Measurements from ENCODE around the gene PPP5C.
"Not testable (repeated sequence)": the region's sequence is repeated elsewhere in the genome, so short reads cannot be mapped to it uniquely, and the experiment has no call there.

The PPP5C gene

GRCh38 chr19:46390866-46391265, 44.0 kb downstream of the PPP5C start:
- peaks cover 57% of the 10 kb centered on the region for H3K36me3 ChIP-seq (ENCODE audit: control insufficient read depth, insufficient read depth, low read length)
- H3K4me1 ChIP-seq (ENCODE audit: control insufficient read depth, insufficient read depth, low read length, poor library complexity, severe bottlenecking), result no peaks in the 10 kb centered on the region
- H3K27ac ChIP-seq (ENCODE audit: insufficient read depth, low read length, poor library complexity, severe bottlenecking), result no peak overlapping the region
- no peaks in the 10 kb centered on the region for H3K9me3 ChIP-seq (ENCODE audit: control insufficient read depth, low read length)
- no peak overlapping the region for H3K4me3 ChIP-seq (ENCODE audit: insufficient read depth, low read depth, low read length, poor library complexity, severe bottlenecking)
- DNase-seq, result no peak
- no peaks in the 10 kb centered on the region for H3K27me3 ChIP-seq (replicated peaks; ENCODE audit: control insufficient read depth, insufficient read depth, low read length, poor library complexity, severe bottlenecking)

DNA sequence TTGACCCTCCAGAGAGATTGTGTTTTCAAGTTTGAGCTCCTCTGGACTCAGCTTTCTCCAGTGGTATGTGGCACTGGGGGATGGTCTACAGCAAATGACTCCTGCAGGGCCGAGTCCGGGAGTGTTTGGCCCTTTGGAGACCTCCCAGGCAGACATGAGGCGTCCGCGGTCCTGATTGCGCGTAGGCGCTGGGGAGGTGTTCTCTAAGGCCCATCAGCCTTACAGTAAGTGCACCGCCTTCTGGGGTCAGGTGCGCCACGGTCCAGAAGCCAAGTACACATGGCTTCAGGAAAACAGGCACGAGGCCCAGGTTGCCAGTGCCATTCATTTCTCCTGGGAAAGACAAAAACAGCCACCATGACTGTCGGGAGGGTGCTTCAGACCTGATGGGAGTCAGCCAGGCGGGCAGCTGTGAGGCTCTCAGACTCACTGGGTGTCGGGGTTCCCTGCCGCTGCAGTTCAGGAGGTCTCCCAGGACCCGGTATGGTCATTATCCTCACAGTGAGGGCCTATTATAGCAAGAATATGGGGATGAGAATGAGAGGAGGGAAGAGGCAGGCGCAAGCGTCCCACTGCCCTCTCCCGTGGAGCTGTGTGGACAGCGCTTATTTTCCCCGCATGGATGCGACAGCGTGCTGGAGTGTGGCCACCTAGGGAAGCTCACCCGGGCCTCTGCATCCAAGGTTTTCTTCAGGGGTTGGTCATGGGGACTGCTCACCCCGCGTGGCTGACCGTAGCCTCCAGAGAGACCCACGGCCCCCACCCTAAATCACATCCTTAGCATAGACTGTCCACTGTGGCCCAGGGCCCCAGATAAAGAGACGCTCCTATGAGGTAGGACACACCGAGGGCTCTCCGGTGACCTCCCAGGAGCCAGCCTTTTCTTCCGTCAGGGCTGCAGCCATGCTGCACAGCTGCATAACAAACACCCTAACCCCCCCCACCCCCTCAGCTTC, 44.7 kb downstream of the PPP5C start:
- H3K4me3 ChIP-seq (ENCODE audit: insufficient read depth, low read depth, low read length, poor library complexity, severe bottlenecking), result no peak overlapping the region
- H3K36me3 ChIP-seq (ENCODE audit: control insufficient read depth, insufficient read depth, low read length), result peaks cover 51% of the 10 kb centered on the region
- no peaks in the 10 kb centered on the region for H3K4me1 ChIP-seq (ENCODE audit: control insufficient read depth, insufficient read depth, low read length, poor library complexity, severe bottlenecking)
- H3K9me3 ChIP-seq (ENCODE audit: control insufficient read depth, low read length), result no peaks in the 10 kb centered on the region
- H3K27me3 ChIP-seq (replicated peaks; ENCODE audit: control insufficient read depth, insufficient read depth, low read length, poor library complexity, severe bottlenecking), result no peaks in the 10 kb centered on the region
- no peak overlapping the region for H3K27ac ChIP-seq (ENCODE audit: insufficient read depth, low read length, poor library complexity, severe bottlenecking)
- no peak for DNase-seq

GRCh38 chr19:46392252-46392801, 45.4 kb downstream of the PPP5C start:
- Histone ChIP-seq H3K9me3 (ENCODE audit: control insufficient read depth, low read length) (no peaks in the 10 kb centered on the region), H3K36me3 (ENCODE audit: control insufficient read depth, insufficient read depth, low read length) (peaks cover 44% of the 10 kb centered on the region), H3K4me1 (ENCODE audit: control insufficient read depth, insufficient read depth, low read length, poor library complexity, severe bottlenecking) (no peaks in the 10 kb centered on the region), H3K27me3 (replicated peaks; ENCODE audit: control insufficient read depth, insufficient read depth, low read length, poor library complexity, severe bottlenecking) (no peaks in the 10 kb centered on the region), H3K27ac (ENCODE audit: insufficient read depth, low read length, poor library complexity, severe bottlenecking) (no peak overlapping the region), H3K4me3 (ENCODE audit: insufficient read depth, low read depth, low read length, poor library complexity, severe bottlenecking) (no peak overlapping the region)
- no peak for DNase-seq

DNA sequence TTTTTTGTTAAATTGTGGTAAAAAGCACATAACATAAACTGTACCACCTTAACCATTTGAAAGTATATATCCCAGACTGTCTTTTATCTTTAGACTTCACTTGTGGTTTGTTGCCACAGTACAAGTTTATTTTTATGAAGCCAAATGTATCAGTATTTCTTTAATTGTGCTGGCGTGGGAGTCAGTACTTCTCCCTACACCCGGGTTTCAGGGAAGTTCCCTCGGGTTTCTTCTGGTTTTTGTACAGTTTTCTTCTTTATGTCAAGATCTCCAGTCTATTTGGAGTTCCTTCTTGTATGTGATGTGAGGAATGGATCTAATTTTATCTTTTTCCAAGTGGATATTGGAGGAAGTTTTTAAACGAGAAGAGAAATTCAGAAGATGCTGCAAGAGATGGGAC, 46.0 kb downstream of the PPP5C start:
- no peak for DNase-seq
- Histone ChIP-seq H3K36me3 (ENCODE audit: control insufficient read depth, insufficient read depth, low read length) (peaks cover 39% of the 10 kb centered on the region), H3K4me3 (ENCODE audit: insufficient read depth, low read depth, low read length, poor library complexity, severe bottlenecking) (no peak overlapping the region), H3K27ac (ENCODE audit: insufficient read depth, low read length, poor library complexity, severe bottlenecking) (no peak overlapping the region), H3K9me3 (ENCODE audit: control insufficient read depth, low read length) (no peaks in the 10 kb centered on the region), H3K27me3 (replicated peaks; ENCODE audit: control insufficient read depth, insufficient read depth, low read length, poor library complexity, severe bottlenecking) (no peaks in the 10 kb centered on the region), H3K4me1 (ENCODE audit: control insufficient read depth, insufficient read depth, low read length, poor library complexity, severe bottlenecking) (no peaks in the 10 kb centered on the region)

- H3K4me3 ChIP-seq (ENCODE audit: insufficient read depth, low read depth, low read length, poor library complexity, severe bottlenecking), result no peak overlapping the region
Observed at GRCh38 chr19:46393456-46394401, 46.8 kb downstream of the PPP5C start.

GRCh38 chr19:46394402-46394797, 47.5 kb downstream of the PPP5C start:
- Histone ChIP-seq H3K4me1 (ENCODE audit: control insufficient read depth, insufficient read depth, low read length, poor library complexity, severe bottlenecking) (no peaks in the 10 kb centered on the region), H3K36me3 (ENCODE audit: control insufficient read depth, insufficient read depth, low read length) (peaks cover 24% of the 10 kb centered on the region), H3K27ac (ENCODE audit: insufficient read depth, low read length, poor library complexity, severe bottlenecking) (no peak overlapping the region), H3K4me3 (ENCODE audit: insufficient read depth, low read depth, low read length, poor library complexity, severe bottlenecking) (no peak overlapping the region), H3K27me3 (replicated peaks; ENCODE audit: control insufficient read depth, insufficient read depth, low read length, poor library complexity, severe bottlenecking) (no peaks in the 10 kb centered on the region), H3K9me3 (ENCODE audit: control insufficient read depth, low read length) (no peaks in the 10 kb centered on the region)
- no peak for DNase-seq

More at GRCh38 chr19:46393456-46394401, 46.8 kb downstream of the PPP5C start:
- Histone ChIP-seq H3K9me3 (ENCODE audit: control insufficient read depth, low read length) (no peaks in the 10 kb centered on the region), H3K4me1 (ENCODE audit: control insufficient read depth, insufficient read depth, low read length, poor library complexity, severe bottlenecking) (no peaks in the 10 kb centered on the region), H3K36me3 (ENCODE audit: control insufficient read depth, insufficient read depth, low read length) (peaks cover 30% of the 10 kb centered on the region), H3K27me3 (replicated peaks; ENCODE audit: control insufficient read depth, insufficient read depth, low read length, poor library complexity, severe bottlenecking) (no peaks in the 10 kb centered on the region), H3K27ac (ENCODE audit: insufficient read depth, low read length, poor library complexity, severe bottlenecking) (no peak overlapping the region)
- no peak for DNase-seq

GRCh38 chr19:46397801-46398479, 51.1 kb downstream of the PPP5C start:
- H3K27me3 ChIP-seq (replicated peaks; ENCODE audit: control insufficient read depth, insufficient read depth, low read length, poor library complexity, severe bottlenecking); H3K4me1 ChIP-seq (ENCODE audit: control insufficient read depth, insufficient read depth, low read length, poor library complexity, severe bottlenecking); DNase-seq; H3K36me3 ChIP-seq (ENCODE audit: control insufficient read depth, insufficient read depth, low read length); H3K4me3 ChIP-seq (ENCODE audit: insufficient read depth, low read depth, low read length, poor library complexity, severe bottlenecking); H3K9me3 ChIP-seq (ENCODE audit: control insufficient read depth, low read length); H3K27ac ChIP-seq (ENCODE audit: insufficient read depth, low read length, poor library complexity, severe bottlenecking): not testable (repeated sequence)

- H3K9me3 ChIP-seq (ENCODE audit: control insufficient read depth, low read length), result no peaks in the 10 kb centered on the region
- no peaks in the 10 kb centered on the region for H3K36me3 ChIP-seq (ENCODE audit: control insufficient read depth, insufficient read depth, low read length)
- no peak overlapping the region for H3K4me3 ChIP-seq (ENCODE audit: insufficient read depth, low read depth, low read length, poor library complexity, severe bottlenecking)
- peaks cover 6% of the 10 kb centered on the region for H3K4me1 ChIP-seq (ENCODE audit: control insufficient read depth, insufficient read depth, low read length, poor library complexity, severe bottlenecking)
- no peak for DNase-seq
- H3K27me3 ChIP-seq (replicated peaks; ENCODE audit: control insufficient read depth, insufficient read depth, low read length, poor library complexity, severe bottlenecking), result peaks cover 41% of the 10 kb centered on the region
- H3K27ac ChIP-seq (ENCODE audit: insufficient read depth, low read length, poor library complexity, severe bottlenecking), result no peak overlapping the region
Observed at GRCh38 chr19:46402725-46403124, 55.8 kb downstream of the PPP5C start.

DNA sequence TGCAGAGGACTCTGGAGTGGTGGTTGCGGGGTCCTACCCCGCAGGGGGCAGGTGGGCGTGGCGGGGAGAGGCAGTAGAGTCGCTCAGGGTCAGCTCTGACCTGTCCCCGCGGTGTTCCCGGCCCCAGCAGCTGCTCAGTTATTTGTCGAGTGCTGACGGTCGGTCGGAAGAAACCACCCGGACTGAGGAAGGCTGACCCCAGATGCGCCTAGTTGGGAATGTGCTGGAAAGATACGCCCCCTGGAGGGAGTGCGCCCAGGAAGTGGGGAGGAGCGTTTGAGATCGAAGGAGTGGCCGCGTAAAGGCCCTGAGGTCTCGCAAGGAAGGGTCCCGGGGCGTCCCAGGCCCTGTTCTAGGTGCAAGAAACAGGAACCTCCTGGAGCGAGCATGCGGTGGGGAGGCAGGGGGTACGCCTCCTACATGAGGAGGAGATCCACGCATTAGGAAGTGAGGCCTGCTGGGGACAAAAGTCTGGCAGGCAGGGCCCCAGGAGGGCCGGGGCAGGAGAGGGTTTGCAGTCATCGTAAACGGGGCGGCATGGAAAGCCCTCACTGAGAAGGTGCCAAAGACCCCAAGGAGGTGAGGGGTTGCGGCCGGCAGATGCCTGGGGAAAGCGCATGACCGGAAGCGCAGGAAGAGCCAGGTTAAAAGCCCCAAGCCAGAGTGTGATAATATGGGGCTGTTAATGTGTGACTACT, 57.3 kb downstream of the PPP5C start:
- H3K27me3 ChIP-seq (replicated peaks; ENCODE audit: control insufficient read depth, insufficient read depth, low read length, poor library complexity, severe bottlenecking), result peaks cover 48% of the 10 kb centered on the region
- H3K4me3 ChIP-seq (ENCODE audit: insufficient read depth, low read depth, low read length, poor library complexity, severe bottlenecking), result no peak overlapping the region
- DNase-seq, result no peak

More for the DNA sequence above, 57.3 kb downstream of the PPP5C start:
- Histone ChIP-seq H3K27ac (ENCODE audit: insufficient read depth, low read length, poor library complexity, severe bottlenecking) (no peak overlapping the region), H3K36me3 (ENCODE audit: control insufficient read depth, insufficient read depth, low read length) (no peaks in the 10 kb centered on the region), H3K9me3 (ENCODE audit: control insufficient read depth, low read length) (no peaks in the 10 kb centered on the region), H3K4me1 (ENCODE audit: control insufficient read depth, insufficient read depth, low read length, poor library complexity, severe bottlenecking) (peaks cover 6% of the 10 kb centered on the region)
